NCI-H2196 (cell line): ENCODE measurements around the gene KRTAP10-1.
"Not testable (repeated sequence)": the region's sequence is repeated elsewhere in the genome, so short reads cannot be mapped to it uniquely, and the experiment has no call there.

Experiments used
- DNase-seq: peaks from one replicate; lab custom pipeline; 2025; ENCODE audit not compliant: unreplicated experiment; lab: John Stamatoyannopoulos, UW

The KRTAP10-1 gene, protein sequence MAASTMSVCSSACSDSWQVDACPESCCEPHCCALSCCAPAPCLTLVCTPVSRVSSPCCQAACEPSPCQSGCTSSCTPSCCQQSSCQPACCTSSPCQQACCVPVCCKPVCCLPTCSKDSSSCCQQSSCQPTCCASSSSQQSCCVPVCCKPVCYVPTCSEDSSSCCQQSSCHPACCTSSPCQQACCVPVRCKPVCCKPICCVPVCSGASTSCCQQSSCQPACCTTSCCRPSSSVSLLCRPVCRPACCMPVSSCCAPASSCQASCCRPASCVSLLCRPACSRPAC

DNA sequence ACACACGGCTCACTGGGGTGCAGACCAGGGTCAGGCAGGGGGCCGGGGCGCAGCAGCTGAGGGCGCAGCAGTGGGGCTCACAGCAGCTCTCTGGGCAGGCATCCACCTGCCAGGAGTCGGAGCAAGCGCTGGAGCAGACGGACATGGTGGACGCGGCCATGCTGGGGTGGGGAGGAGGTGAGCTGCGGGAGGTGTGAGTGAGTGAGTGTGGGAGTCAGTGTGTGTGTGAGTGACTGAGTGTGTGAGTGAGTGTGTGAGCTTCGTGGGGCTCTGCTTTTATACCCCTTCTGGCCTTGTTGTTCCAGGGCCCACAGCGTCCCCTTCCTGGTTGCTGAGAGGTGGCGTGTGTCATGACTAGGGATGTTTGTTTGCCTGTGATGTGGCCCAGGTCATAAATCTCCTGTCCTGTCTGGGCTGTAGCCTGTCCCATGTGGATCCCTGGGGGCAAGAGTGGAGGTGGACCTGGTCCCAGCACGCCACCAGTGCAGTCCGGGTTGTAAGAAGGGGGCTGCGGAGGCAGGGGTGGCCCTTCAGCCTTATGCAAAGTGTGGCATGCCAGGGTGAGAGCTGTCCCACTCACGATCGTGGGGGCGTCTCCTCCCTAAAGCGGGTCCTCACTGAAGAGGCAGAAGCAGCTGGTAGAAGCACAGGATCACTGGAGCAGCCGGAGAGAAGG, at the start of gene KRTAP10-1:
Gene KRTAP10-1, minus strand, starts transcription at position 205 of the 676 bp plus-strand sequence. Its CDS starts 45 bp downstream, at position 160.
- DNase-seq, result no peak

DNA sequence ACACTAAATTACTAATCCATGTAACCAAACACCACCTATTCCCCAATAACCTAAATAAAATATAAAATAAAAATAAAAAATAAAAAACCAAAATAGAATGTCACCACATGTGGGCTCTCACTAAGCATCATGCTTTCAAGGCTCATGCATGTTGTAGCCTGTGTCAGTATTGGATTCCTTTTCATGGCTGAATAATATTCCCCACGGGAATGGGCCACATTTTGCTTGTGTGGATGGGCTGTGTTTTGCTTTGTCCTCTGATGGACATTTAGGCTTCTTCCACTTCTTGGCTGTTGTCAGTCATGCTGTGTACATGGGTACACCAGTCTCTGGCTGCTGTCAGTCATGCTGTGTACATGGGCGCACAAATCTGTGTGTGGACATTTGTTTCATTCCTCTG, 49.1 kb upstream of the KRTAP10-1 start:
- DNase-seq, result no peak

DNA sequence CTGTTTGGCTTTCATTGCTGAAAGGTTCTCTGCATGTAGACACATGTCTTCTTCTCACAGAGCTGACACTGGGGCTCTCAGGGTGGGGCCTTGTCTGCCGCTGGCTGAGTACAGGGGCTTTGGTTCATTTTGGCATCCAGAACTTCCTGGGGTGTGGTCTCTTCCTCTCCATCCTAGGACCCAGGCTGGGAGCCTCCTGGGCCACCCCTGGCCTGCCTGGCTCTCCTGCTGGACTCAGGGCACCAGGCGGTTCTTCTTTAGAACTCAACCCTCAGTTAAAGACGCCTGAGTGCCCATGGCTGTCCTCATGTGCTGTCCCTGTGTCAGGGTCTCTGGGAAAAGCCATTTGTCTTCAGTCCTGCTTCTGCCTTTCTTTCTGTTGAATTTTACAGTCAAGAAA, 45.9 kb upstream of the KRTAP10-1 start:
- DNase-seq, result no peak

DNA sequence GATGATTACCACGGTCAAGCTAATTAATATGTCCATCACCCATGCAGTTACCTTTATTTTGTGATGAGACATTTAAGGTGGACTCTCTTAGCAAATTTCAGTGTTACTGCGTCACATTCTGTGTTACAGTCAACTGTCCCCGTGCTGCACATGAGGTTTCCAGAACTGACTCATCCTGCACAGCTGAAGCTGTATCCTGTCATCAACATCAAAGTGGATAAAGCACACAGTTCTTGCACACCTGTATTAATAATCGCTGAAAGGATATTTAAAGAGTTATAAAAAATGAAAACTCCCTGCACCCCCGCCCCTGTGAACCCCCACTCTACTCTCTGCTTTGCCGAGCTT, 43.8 kb upstream of the KRTAP10-1 start:
- no peak for DNase-seq

DNA sequence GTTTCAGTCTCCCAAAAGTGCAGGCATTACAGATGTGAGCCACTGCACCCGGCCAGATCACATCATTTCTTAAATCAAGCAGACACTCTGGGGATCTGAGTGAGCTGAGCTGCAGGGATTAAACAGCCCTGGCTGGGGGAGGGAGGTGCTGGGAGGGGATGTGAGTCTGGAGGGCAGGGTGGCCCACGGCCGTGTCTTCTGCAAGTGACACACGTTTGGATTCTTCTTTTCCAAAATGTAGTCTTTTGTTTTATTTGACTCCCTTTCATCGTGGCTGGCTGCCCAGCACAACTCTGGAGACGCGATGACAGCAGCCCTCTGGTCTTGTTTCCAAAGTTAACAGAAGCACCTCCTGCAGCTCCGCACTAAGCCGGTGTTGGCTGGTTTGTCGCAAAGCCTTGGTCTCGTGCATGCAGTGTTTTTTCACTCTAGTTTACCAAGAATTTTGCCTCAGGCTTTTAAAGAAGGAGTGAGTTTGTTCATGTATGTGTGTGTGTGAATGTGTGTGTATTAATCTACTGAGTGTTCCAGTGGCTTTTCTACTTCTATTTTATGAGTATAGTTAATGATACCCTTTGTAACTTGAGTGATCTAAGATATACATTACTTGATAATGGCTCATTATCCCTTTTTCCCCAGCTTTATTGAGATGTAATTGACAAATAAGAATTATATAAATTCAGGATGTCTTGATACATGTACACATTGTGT, 43.2 kb upstream of the KRTAP10-1 start:
- DNase-seq, result no peak

DNA sequence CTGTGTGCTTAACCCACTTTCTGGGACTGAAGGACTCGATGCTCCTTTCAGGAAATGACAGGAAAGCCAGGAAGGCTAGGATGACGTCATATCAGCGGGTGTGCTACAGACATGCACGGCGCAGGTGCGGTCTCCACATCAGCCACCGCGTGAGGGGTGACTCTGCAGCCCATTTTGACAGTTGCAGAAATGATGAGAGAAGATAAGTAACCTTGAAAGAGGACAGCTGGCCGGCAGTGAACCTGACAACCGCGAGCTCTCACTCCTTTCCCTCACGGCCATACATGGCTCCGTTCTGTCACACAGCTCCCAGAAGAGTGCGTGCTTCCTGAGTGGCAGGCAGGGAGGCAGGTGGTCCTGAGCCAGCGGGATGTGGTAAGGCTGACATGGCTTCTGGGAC, 42.1 kb upstream of the KRTAP10-1 start:
- DNase-seq, result no peak

DNA sequence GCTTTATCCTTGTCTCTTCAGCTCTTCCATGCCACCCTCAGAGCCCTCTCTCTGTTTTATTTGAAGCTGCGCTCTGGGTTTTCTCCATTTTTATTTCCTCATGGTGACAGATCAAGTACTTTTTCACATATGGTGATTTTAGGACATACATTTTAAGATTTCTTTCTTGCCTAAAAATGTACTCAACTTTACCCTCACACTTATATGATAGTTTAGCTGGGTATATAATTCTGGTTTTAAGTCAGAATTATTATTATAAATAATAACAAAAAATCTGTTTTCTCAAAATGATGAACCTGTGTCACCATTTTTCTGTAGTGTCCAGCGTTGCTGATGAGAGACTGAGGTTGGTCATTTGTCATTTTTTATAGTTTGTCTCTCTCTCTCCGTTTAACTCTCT, 41.2 kb upstream of the KRTAP10-1 start:
- DNase-seq, result no peak

DNA sequence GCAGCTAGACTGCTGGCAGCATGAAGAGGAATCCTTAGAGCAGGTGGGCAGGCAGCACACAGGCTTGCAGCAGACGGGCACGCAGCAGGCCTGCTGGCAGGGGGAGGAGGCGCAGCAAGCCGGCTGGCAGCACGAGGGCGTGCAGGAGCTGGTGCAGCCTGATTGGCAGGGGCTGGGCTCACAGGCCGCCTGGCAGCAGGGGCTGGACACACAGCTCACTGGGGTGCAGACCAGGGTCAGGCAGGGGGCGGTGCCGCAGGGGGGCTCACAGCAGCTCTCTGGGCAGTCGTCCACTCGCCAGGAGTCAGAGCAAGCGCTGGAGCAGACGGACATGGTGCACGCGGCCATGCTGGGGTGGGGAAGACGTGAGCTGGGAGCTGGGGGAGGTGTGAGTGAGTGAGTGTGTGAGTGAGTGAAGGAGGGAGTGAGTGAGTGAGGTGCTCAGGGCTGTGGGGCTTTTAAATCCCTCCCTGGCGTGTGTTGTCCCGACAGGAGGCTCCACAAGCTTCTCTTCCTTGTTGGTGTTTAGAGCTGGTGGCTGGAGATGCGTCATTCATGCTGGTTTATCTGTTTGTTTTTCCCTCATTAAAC, 40.3 kb upstream of the KRTAP10-1 start, which contains the start of gene KRTAP10-5:
Gene KRTAP10-5, minus strand, starts transcription at position 374 of the 591 bp plus-strand sequence. Its CDS starts 26 bp downstream, at position 348.
- DNase-seq, result not testable (repeated sequence)

DNA sequence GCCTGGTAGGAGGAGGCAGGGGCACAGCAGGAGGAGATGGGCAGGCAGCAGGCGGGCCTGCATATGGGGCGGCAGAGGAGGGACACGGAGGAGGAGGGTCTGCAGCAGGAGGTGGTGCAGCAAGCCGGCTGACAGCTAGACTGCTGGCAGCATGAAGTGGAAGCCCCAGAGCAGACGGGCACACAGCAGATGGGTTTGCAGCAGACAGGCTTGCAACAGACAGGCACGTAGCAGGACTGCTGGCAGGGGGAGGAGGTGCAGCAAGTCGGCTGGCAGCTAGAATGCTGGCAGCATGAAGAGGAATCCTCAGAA, 39.8 kb upstream of the KRTAP10-1 start:
- no peak for DNase-seq

DNA sequence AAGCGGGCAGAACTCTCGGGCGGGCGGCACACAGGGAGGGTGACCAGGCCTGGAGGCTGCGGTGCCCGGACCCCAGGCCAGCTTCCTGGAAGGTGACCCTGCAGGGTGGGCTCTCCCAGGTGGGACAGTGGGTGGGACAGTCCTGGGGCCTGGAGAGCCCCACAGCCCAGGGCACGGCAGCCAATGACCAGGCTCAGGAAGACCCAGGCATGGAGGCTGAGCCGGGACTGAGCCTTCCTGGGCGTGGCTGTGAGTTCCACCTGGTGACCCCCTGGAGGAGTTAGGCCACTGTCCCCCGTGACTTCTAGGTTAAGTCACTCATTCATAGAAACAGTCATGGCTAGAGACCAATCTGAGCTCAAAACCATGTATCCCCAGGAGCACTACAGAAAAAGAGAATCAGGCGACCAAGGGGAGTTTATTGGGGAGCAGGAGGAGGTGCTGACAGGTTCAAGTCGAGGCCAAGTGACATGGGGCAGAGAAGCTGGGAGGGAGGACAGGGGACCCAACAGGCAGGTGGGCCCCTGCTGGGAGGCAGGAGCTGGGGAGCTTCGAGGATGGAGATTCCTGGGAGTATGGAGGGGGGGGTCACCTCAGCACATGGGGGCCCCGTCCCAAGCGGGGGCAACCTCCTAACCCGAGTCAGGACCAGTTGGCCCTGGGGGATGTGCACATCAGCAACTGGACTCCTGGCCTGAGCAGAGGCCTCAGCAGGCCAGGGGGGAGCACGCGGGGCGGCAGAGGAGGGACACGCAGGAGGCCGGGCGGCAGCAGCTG, 39.2 kb upstream of the KRTAP10-1 start:
- DNase-seq, result no peak

DNA sequence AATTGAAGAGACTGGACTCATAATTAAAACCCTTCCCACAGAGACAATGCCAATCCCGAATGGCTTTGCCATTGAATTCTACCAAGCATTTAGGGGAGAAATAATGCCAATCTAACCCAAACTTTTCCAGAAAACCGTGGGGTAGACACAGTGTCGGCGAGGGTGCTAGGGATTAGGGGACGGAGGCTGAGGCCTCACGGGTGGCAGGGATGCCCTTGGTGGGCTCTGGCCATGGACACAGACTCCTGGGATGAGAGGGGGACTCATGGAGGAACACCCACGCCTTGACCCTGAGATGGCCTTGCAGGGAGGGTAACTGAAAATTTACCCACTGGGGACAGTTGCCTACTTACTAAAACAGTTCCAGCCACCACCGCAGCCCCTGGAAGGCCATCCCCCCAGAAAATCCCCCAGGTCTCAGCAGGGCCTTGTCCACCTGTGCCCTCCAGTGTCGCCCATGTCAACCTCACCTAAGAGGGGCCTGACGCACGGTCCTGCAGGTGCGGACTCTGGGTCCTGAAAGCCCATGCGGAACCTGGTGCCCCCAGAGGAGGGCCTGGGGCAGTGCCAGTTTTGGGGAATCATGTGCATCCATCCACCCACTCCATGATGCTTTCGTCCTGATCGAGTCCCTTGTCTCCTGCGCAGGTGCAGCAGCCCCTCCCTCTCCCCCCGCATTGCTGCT, 38.5 kb upstream of the KRTAP10-1 start:
- no peak for DNase-seq

DNA sequence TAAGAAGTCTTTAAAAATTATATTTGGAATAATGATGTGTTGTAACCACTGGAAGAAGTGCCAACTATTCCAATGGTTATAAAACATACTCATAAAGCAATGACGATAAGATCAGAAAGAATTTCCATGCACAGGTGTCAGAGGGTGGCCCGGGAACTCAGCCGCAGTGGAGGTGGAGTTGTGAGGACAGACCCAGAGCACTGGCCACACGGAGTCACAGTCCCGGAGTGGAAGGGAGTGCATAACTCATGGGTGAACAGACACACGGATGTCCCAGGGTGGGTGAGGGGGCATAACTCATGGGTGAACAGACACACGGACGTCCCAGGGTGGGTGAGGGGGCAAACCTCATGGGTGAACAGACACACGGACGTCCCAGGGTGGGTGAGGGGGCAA, 36.0 kb upstream of the KRTAP10-1 start:
- DNase-seq, result no peak

DNA sequence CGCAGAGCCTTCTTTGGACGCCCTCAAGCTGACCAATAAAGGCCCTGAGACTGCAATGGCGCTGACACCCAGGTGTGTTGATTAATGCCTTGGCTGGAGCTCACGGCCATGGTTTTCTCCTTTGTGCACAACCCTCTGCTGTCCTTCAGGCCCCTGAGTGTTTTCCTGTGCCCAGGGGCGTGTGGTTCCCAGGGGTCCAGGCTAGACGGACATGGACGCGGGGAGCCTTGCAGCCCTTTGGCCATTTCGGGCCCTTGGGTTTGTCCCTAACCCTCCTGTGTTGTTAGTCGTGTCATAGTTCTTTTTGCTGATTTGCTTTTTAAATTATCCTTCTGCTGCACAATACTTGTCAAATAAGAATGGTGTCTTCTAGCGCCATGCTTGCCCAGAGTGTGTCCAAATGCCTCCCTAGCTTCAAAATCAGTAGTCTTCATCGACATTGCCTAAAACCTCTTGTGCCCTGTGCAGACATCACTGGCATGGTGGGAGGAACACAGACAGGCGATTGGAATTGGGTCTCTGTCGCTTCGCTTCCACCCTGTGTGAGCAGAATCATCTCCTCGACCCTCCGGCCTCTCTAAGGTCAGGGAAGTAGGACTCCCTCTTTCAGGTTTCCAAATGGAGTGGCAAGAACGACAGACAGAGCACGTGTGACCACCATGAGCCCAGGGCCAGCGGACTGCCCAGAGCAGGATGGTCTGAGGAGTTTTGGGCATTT, 35.5 kb upstream of the KRTAP10-1 start:
- no peak for DNase-seq

DNA sequence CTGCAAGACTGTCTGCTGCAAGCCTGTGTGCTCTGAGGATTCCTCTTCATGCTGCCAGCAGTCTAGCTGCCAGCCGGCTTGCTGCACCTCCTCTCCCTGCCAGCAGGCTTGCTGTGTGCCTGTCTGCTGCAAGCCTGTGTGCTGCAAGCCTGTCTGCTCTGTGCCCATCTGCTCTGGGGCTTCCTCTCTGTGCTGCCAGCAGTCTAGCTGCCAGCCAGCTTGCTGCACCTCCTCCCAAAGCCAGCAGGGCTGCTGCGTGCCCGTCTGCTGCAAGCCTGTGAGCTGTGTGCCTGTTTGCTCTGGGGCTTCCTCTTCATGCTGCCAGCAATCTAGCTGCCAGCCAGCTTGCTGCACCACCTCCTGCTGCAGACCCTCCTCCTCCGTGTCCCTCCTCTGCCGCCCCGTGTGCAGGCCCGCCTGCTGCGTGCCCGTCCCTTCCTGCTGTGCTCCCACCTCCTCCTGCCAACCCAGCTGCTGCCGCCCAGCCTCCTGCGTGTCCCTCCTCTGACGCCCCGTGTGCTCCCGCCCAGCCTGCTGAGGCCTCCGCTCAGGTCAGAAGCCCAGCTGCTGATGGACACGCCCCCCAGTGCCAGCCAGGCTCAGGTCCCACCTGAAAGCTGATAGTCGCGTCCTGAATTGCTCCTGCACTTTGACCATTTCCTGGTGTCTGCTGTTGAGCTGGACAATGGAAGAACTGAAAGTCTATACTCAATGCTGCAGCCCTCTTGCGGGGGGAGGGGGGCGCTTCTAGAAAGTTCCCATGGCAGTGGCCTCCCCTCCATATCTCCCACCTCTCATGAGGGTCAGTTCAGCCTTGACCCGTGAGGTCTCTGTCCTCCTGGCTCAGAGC, 34.7 kb upstream of the KRTAP10-1 start:
- no peak for DNase-seq

DNA sequence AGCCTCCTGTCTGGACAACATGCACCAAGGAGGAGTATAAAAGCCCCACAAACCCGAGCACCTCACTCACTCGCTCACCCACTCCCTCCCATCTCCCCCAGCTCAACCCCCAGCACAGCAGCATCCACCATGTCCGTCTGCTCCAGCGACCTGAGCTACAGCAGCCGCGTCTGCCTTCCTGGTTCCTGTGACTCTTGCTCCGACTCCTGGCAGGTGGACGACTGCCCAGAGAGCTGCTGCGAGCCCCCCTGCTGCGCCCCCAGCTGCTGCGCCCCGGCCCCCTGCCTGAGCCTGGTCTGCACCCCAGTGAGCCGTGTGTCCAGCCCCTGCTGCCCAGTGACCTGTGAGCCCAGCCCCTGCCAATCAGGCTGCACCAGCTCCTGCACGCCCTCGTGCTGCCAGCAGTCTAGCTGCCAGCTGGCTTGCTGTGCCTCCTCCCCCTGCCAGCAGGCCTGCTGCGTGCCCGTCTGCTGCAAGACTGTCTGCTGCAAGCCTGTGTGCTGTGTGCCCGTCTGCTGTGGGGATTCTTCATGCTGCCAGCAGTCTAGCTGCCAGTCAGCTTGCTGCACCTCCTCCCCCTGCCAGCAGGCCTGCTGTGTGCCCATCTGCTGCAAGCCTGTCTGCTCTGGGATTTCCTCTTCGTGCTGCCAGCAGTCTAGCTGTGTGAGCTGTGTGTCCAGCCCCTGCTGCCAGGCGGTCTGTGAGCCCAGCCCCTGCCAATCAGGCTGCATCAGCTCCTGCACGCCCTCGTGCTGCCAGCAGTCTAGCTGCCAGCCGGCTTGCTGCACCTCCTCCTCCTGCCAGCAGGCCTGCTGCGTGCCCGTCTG, 33.8 kb upstream of the KRTAP10-1 start, which contains the start of gene KRTAP10-4:
Gene KRTAP10-4, plus strand, starts transcription at position 100 of the 827 bp plus-strand sequence. Its CDS starts 30 bp downstream, at position 130.
- DNase-seq, result not testable (repeated sequence)

DNA sequence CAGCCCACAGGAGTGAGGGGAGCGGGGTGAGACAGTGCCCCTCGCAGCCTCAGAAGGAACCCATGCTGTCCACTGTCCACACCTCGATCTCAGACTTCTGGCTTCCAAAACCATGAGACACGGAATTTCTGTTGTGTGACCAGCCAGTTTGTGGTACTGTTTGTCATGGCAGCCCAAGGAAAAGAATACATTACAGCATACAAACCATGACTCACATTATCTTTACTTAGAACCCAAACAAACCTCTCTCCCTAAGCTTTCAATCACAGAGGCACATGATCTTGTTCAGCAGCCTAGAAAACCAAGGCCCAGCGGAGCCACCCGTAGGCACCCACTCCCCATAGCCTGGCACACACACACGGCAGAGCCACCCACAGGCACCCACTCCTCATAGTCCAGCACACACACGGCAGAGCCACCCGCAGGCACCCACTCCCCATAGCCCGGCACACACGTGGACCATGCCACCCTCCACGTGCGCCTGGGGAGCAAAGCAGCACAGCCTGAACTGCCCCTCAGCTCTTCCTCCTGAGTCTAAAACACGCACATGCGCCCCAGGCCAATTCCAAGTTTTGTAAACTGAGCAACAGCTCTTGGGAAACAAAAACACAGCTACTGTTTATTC, 33.1 kb upstream of the KRTAP10-1 start:
- DNase-seq, result no peak
